ENCODE measurements around the gene FKBP1A. TPM values are rescaled to one million over a fixed set of nuclear protein-coding genes. Genes with fewer than 3 reads are reported as not detected.

Gene FKBP1A
- total RNA-seq, 3 donors from 2014 or later = 115 to 191 (median 128) TPM

GRCh38 chr20:1430004-1430451 is 37.2 kb upstream of the FKBP1A start:
- TF ChIP-seq CTCF (IDR thresholded peaks at IDR 0.05) = no peak
- no peak for TF ChIP-seq POLR2AphosphoS5 (IDR thresholded peaks at IDR 0.05)
- no peak for TF ChIP-seq POLR2A (IDR thresholded peaks at IDR 0.05)

GRCh38 chr20:1429143-1429728 is 36.4 kb upstream of the FKBP1A start:
- TF ChIP-seq CTCF (IDR thresholded peaks at IDR 0.05) = no peak
- TF ChIP-seq POLR2A (IDR thresholded peaks at IDR 0.05) = no peak
- no peak for TF ChIP-seq POLR2AphosphoS5 (IDR thresholded peaks at IDR 0.05)
- DNase-seq (ENCODE audit: low spot score in 2 of 2) = no peak
- intact Hi-C loops (cut with DNase I; ENCODE audit: low total_unique reads) = no loop called here

More at GRCh38 chr20:1430004-1430451, 37.2 kb upstream of the FKBP1A start:
- DNase-seq (ENCODE audit: low spot score in 2 of 2) = no peak
- Histone ChIP-seq H3K36me3 (no peaks in the 10 kb centered on the region), H3K4me3 (no peak overlapping the region), H3K4me1 (no peaks in the 10 kb centered on the region), H3K9me3 (no peaks in the 10 kb centered on the region), H3K27me3 (no peaks in the 10 kb centered on the region), H3K27ac (no peak overlapping the region)
- intact Hi-C loops (cut with DNase I; ENCODE audit: low total_unique reads) = no loop called here

GRCh38 chr20:1427457-1428054 is 34.7 kb upstream of the FKBP1A start:
- no peak for DNase-seq (ENCODE audit: low spot score in 2 of 2)
- intact Hi-C loops (cut with DNase I; ENCODE audit: low total_unique reads) = no loop called here
- H3K4me1 ChIP-seq = no peaks in the 10 kb centered on the region
- H3K27ac ChIP-seq = no peak overlapping the region
- H3K36me3 ChIP-seq = no peaks in the 10 kb centered on the region
- no peaks in the 10 kb centered on the region for H3K27me3 ChIP-seq
- TF ChIP-seq CTCF (IDR thresholded peaks at IDR 0.05) (no peak), POLR2A (IDR thresholded peaks at IDR 0.05) (no peak), POLR2AphosphoS5 (IDR thresholded peaks at IDR 0.05) (no peak)
- no peak overlapping the region for H3K4me3 ChIP-seq
- H3K9me3 ChIP-seq = no peaks in the 10 kb centered on the region

More at GRCh38 chr20:1429143-1429728, 36.4 kb upstream of the FKBP1A start:
- Histone ChIP-seq H3K4me3 (no peak overlapping the region), H3K9me3 (no peaks in the 10 kb centered on the region), H3K27ac (no peak overlapping the region), H3K36me3 (no peaks in the 10 kb centered on the region), H3K27me3 (no peaks in the 10 kb centered on the region), H3K4me1 (no peaks in the 10 kb centered on the region)

GRCh38 chr20:1426231-1426849 is 33.5 kb upstream of the FKBP1A start:
- TF ChIP-seq CTCF (IDR thresholded peaks at IDR 0.05) (no peak), POLR2A (IDR thresholded peaks at IDR 0.05) (no peak), POLR2AphosphoS5 (IDR thresholded peaks at IDR 0.05) (no peak)
- Histone ChIP-seq H3K27ac (no peak overlapping the region), H3K9me3 (no peaks in the 10 kb centered on the region), H3K27me3 (no peaks in the 10 kb centered on the region), H3K36me3 (no peaks in the 10 kb centered on the region), H3K4me1 (no peaks in the 10 kb centered on the region), H3K4me3 (no peak overlapping the region)
- no peak for DNase-seq (ENCODE audit: low spot score in 2 of 2)
- intact Hi-C loops (cut with DNase I; ENCODE audit: low total_unique reads) = no loop called here

- Histone ChIP-seq H3K36me3 (no peaks in the 10 kb centered on the region), H3K4me1 (no peaks in the 10 kb centered on the region), H3K4me3 (no peak overlapping the region), H3K9me3 (peaks cover 0 to 7% of the 10 kb centered on the region in 2 donors), H3K27me3 (no peaks in the 10 kb centered on the region), H3K27ac (no peak overlapping the region)
- intact Hi-C loops (cut with DNase I; ENCODE audit: low total_unique reads) = no loop called here
- TF ChIP-seq POLR2A (IDR thresholded peaks at IDR 0.05) = no peak
- TF ChIP-seq CTCF (IDR thresholded peaks at IDR 0.05) = no peak
- TF ChIP-seq POLR2AphosphoS5 (IDR thresholded peaks at IDR 0.05) = no peak
- no peak for DNase-seq (ENCODE audit: low spot score in 2 of 2)
Measured at GRCh38 chr20:1424336-1424735, 31.5 kb upstream of the FKBP1A start.
